Measurements from ENCODE around the gene FKBP5.

DNA sequence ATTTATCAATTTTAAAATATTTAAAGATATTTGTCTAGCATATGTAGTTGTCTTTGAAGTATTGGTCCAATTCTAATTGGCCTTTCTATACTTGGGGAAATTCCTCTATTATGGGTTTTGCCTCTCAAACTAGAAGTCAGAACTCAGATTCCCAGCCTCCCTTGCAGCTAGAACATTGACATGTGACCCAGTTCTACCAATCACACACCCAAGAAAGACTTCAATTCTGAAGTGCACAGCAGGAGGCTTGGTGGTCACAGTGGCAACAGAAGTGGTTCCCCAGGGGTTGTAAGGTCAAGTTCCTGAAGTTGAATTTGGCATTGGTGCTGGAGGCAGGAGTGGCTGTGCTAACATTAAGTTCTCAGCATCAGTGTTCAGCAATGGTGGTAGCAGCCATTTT lies 14.8 kb upstream of the FKBP5 start:
- TF ChIP-seq EZH2 (IDR thresholded peaks at IDR 0.05; ENCODE audit: borderline replicate concordance, low read length) = no peak
- TF ChIP-seq, protein P1, sequence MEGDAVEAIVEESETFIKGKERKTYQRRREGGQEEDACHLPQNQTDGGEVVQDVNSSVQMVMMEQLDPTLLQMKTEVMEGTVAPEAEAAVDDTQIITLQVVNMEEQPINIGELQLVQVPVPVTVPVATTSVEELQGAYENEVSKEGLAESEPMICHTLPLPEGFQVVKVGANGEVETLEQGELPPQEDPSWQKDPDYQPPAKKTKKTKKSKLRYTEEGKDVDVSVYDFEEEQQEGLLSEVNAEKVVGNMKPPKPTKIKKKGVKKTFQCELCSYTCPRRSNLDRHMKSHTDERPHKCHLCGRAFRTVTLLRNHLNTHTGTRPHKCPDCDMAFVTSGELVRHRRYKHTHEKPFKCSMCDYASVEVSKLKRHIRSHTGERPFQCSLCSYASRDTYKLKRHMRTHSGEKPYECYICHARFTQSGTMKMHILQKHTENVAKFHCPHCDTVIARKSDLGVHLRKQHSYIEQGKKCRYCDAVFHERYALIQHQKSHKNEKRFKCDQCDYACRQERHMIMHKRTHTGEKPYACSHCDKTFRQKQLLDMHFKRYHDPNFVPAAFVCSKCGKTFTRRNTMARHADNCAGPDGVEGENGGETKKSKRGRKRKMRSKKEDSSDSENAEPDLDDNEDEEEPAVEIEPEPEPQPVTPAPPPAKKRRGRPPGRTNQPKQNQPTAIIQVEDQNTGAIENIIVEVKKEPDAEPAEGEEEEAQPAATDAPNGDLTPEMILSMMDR (IDR thresholded peaks at IDR 0.05; ENCODE audit: low read length) = no peak

Measured in OCI-LY1 (cell line).